Neural progenitor cell (in vitro differentiated cells): ENCODE results near the gene ELF1. TPM values are rescaled to one million over a fixed set of nuclear protein-coding genes. Genes with fewer than 3 reads are reported as not detected.

Experiments used
- DNase-seq: peaks from one replicate; pipeline ENCODE4 v3.0.0-alpha.2; 2016; ENCODE audit warnings: low spot score
- H2AFZ ChIP-seq: fragments of 200-600 bp; sonication (generic); replicated peaks from 2 replicates; pipeline ENCODE4 v1.6.1; 2016; ENCODE audit warnings: antibody characterized with exemption
- H3F3A ChIP-seq: fragments of 200-600 bp; sonication (generic); 2 replicates; pipeline ENCODE4 v1.6.1; 2016; ENCODE audit warnings: antibody characterized with exemption, low read depth
- H3K27ac ChIP-seq: fragments of 200-600 bp; sonication (generic); 2 replicates; pipeline ENCODE4 v1.5.1; 2016; ENCODE audit warnings: mild to moderate bottlenecking
- H3K27me3 ChIP-seq: fragments of 200-600 bp; sonication (generic); 2 replicates; pipeline ENCODE4 v1.6.1; 2016; ENCODE audit warnings: mild to moderate bottlenecking, moderate library complexity
- H3K36me3 ChIP-seq: fragments of 200-600 bp; sonication (generic); 2 replicates; pipeline ENCODE4 v1.5.1; 2016
- H3K4me1 ChIP-seq: fragments of 200-600 bp; sonication (generic); 2 replicates; pipeline ENCODE4 v1.6.1; 2016; ENCODE audit warnings: mixed run types
- H3K4me2 ChIP-seq: fragments of 200-600 bp; sonication (generic); 2 replicates; pipeline ENCODE4 v1.6.1; 2016
- H3K4me3 ChIP-seq: fragments of 200-600 bp; sonication (generic); 2 replicates; pipeline ENCODE4 v1.5.1; 2016
- H3K79me2 ChIP-seq: fragments of 200-600 bp; sonication (generic); 2 replicates; pipeline ENCODE4 v1.6.1; 2016; ENCODE audit warnings: low read depth
- H3K9ac ChIP-seq: fragments of 200-600 bp; sonication (generic); 2 replicates; pipeline ENCODE4 v1.6.1; 2016
- H3K9me3 ChIP-seq: fragments of 200-600 bp; sonication (generic); 2 replicates; pipeline ENCODE4 v1.5.1; 2016; ENCODE audit warnings: low read depth
- H4K20me1 ChIP-seq: fragments of 200-600 bp; sonication (generic); 2 replicates; pipeline ENCODE4 v1.6.1; 2016; ENCODE audit warnings: low read depth
- H3K27ac Mint-ChIP-seq: 3 replicates; pipeline ENCODE4 v1.8.0; 2021; ENCODE audit warnings: mixed read lengths
- H3K27me3 Mint-ChIP-seq: 2 replicates; pipeline ENCODE4 v1.8.0; 2022; ENCODE audit warnings: low read depth, mild to moderate bottlenecking, inconsistent platforms, moderate library complexity, mixed read lengths; ENCODE audit not compliant: insufficient read depth
- H3K36me3 Mint-ChIP-seq: 3 replicates; pipeline ENCODE4 v1.8.0; 2021; ENCODE audit warnings: mixed read lengths
- H3K4me1 Mint-ChIP-seq: 3 replicates; pipeline ENCODE4 v1.8.0; 2021; ENCODE audit warnings: mixed read lengths
- H3K4me3 Mint-ChIP-seq: 3 replicates; pipeline ENCODE4 v1.8.0; 2021; ENCODE audit warnings: mild to moderate bottlenecking, moderate library complexity, mixed read lengths
- H3K9me3 Mint-ChIP-seq: 3 replicates; pipeline ENCODE4 v1.8.0; 2020; ENCODE audit warnings: mixed read lengths
- CTCF ChIP-seq: fragments of 200-600 bp; sonication (generic); IDR thresholded peaks from 2 replicates; pipeline ENCODE4 v1.5.1; 2017; ENCODE audit warnings: antibody characterized with exemption, mild to moderate bottlenecking
- EZH2 ChIP-seq: fragments of 200-600 bp; sonication (generic); IDR thresholded peaks from 2 replicates; pipeline ENCODE4 v1.6.1; 2017; ENCODE audit warnings: antibody characterized with exemption, mild to moderate bottlenecking, moderate library complexity
- EZH2phosphoT487 ChIP-seq: fragments of 200-600 bp; sonication (generic); IDR thresholded peaks from 2 replicates; pipeline ENCODE4 v1.6.1; 2017; ENCODE audit warnings: antibody characterized with exemption
- total RNA-seq: library from RNA; depleted of rRNA; stranded (reverse); fragments of >200 nt; gene quantifications from 2 replicates; pipeline ENCODE4 v1.2.3, GENCODE V29; 2015; ENCODE audit warnings: low replicate concordance

The ELF1 gene
- total RNA-seq, 1 donor from 2014 or later, result 9.3 TPM

- H3K4me1 ChIP-seq, result no peaks in the 10 kb centered on the region
- H3K4me1 Mint-ChIP-seq, result peaks cover 4% of the 10 kb centered on the region
- no peak overlapping the region for H3K27ac Mint-ChIP-seq
- H3K4me3 Mint-ChIP-seq, result no peak overlapping the region
- H3K27me3 ChIP-seq, result no peaks in the 10 kb centered on the region
- H3K79me2 ChIP-seq, result no peaks in the 10 kb centered on the region
- H2AFZ ChIP-seq, result no peak overlapping the region
- H3K9me3 ChIP-seq, result no peaks in the 10 kb centered on the region
- no peak overlapping the region for H3K4me3 ChIP-seq
- no peaks in the 10 kb centered on the region for H3K36me3 Mint-ChIP-seq
- no peak overlapping the region for H3K27ac ChIP-seq
- H3K9me3 Mint-ChIP-seq, result no peaks in the 10 kb centered on the region
- H3K4me2 ChIP-seq, result no peak overlapping the region
- no peaks in the 10 kb centered on the region for H4K20me1 ChIP-seq
- H3K9ac ChIP-seq, result no peak overlapping the region
- H3K36me3 ChIP-seq, result no peaks in the 10 kb centered on the region
- H3K27me3 Mint-ChIP-seq, result no peaks in the 10 kb centered on the region
- no peak for TF ChIP-seq EZH2
- H3F3A ChIP-seq, result no peaks in the 10 kb centered on the region
- DNase-seq, result no peak
Measured at GRCh38 chr13:41001695-41002094, 17.4 kb downstream of the ELF1 start.

- H3K36me3 ChIP-seq, result no peaks in the 10 kb centered on the region
- H3K27ac Mint-ChIP-seq, result no peak overlapping the region
- no peak overlapping the region for H3K27ac ChIP-seq
- H3K4me1 ChIP-seq, result no peaks in the 10 kb centered on the region
- H3K9me3 Mint-ChIP-seq, result no peaks in the 10 kb centered on the region
- no peak overlapping the region for H3K9ac ChIP-seq
- TF ChIP-seq EZH2phosphoT487, result no peak
- TF ChIP-seq EZH2, result no peak
- TF ChIP-seq CTCF, result no peak
- H3K36me3 Mint-ChIP-seq, result no peaks in the 10 kb centered on the region
- no peaks in the 10 kb centered on the region for H3K27me3 ChIP-seq
- no peaks in the 10 kb centered on the region for H3F3A ChIP-seq
- no peak overlapping the region for H3K4me2 ChIP-seq
- no peak overlapping the region for H3K4me3 Mint-ChIP-seq
- no peaks in the 10 kb centered on the region for H3K9me3 ChIP-seq
- H3K4me1 Mint-ChIP-seq, result peaks cover 4% of the 10 kb centered on the region
- H3K27me3 Mint-ChIP-seq, result no peaks in the 10 kb centered on the region
- DNase-seq, result no peak
- no peak overlapping the region for H3K4me3 ChIP-seq
- no peak overlapping the region for H2AFZ ChIP-seq
- no peaks in the 10 kb centered on the region for H3K79me2 ChIP-seq
- H4K20me1 ChIP-seq, result no peaks in the 10 kb centered on the region
Measured at GRCh38 chr13:40999416-40999815, 19.7 kb downstream of the ELF1 start.

DNA sequence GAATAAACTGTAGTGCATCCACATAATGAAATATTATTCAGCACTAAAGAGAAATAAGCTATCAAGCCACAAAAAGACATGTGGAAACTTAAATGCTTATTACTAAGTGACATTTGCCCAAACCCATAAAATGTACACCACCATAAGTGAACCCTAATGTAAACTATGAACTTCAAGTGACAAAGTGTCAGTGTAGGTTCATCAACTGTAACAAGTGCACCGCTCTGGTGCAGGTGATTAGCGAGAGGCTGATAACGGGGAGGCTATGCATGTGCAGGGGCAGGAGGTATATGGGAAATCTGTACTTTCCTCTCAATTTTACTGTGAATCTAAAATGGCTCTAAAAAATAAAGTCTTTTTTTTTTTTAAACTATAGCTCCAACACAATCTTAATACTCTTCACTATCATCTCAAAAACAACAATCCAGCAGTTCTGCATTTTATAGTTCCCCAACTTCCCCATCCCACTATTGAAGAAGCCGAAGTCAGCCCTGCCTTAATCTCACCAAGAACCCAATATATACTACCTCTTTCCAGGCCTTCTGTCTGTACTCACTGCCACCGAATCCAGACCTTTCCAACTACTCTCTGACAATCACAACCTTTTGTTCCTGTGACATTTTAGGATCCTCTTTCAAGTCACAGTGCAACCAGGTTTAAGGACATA lies 22.6 kb downstream of the ELF1 start:
- no peaks in the 10 kb centered on the region for H3K9me3 ChIP-seq
- no peak overlapping the region for H2AFZ ChIP-seq
- no peaks in the 10 kb centered on the region for H3K27me3 ChIP-seq
- no peak overlapping the region for H3K4me3 ChIP-seq
- Mint-ChIP-seq H3K4me3 (no peak overlapping the region), H3K36me3 (no peaks in the 10 kb centered on the region), H3K27me3 (no peaks in the 10 kb centered on the region), H3K9me3 (no peaks in the 10 kb centered on the region), H3K4me1 (peaks cover 6% of the 10 kb centered on the region), H3K27ac (no peak overlapping the region)
- no peak overlapping the region for H3K27ac ChIP-seq
- H3K4me1 ChIP-seq, result peaks cover 7% of the 10 kb centered on the region
- no peaks in the 10 kb centered on the region for H3F3A ChIP-seq
- DNase-seq, result no peak
- H3K36me3 ChIP-seq, result no peaks in the 10 kb centered on the region
- no peak overlapping the region for H3K4me2 ChIP-seq
- H3K79me2 ChIP-seq, result no peaks in the 10 kb centered on the region
- H4K20me1 ChIP-seq, result no peaks in the 10 kb centered on the region
- TF ChIP-seq CTCF (no peak), EZH2phosphoT487 (no peak), EZH2 (no peak)
- no peak overlapping the region for H3K9ac ChIP-seq

GRCh38 chr13:40995997-40996396 lies 23.1 kb downstream of the ELF1 start:
- Mint-ChIP-seq H3K27ac (no peak overlapping the region), H3K4me3 (no peak overlapping the region), H3K9me3 (no peaks in the 10 kb centered on the region), H3K27me3 (no peaks in the 10 kb centered on the region), H3K4me1 (peaks cover 6% of the 10 kb centered on the region), H3K36me3 (no peaks in the 10 kb centered on the region)
- Histone ChIP-seq H3K36me3 (no peaks in the 10 kb centered on the region), H3K79me2 (no peaks in the 10 kb centered on the region), H3K9ac (no peak overlapping the region), H2AFZ (no peak overlapping the region), H3K27ac (no peak overlapping the region), H3F3A (no peaks in the 10 kb centered on the region), H3K27me3 (no peaks in the 10 kb centered on the region), H3K9me3 (no peaks in the 10 kb centered on the region), H3K4me1 (peaks cover 7% of the 10 kb centered on the region), H3K4me2 (no peak overlapping the region), H4K20me1 (no peaks in the 10 kb centered on the region), H3K4me3 (no peak overlapping the region)
- TF ChIP-seq EZH2 (no peak), EZH2phosphoT487 (no peak)
- no peak for DNase-seq
